RKO (cell line): Measurements from ENCODE around the gene GLI1.
"Not testable (repeated sequence)": the region's sequence is repeated elsewhere in the genome, so short reads cannot be mapped to it uniquely, and the experiment has no call there.

Source experiments
- DNase-seq: peaks from one replicate; pipeline ENCODE4 v3.0.0-alpha.2; 2016; ENCODE audit warnings: low spot score

Gene GLI1

GRCh38 chr12:57459750-57460467 is at the start of gene GLI1:
GLI1 (plus strand) TSS chr12:57459785; CDS start chr12:57463692, 3,907 bp downstream.
- peak; percentile 46 for DNase-seq

GRCh38 chr12:57410534-57410933 is 49.1 kb upstream of the GLI1 start:
- no peak for DNase-seq

DNA sequence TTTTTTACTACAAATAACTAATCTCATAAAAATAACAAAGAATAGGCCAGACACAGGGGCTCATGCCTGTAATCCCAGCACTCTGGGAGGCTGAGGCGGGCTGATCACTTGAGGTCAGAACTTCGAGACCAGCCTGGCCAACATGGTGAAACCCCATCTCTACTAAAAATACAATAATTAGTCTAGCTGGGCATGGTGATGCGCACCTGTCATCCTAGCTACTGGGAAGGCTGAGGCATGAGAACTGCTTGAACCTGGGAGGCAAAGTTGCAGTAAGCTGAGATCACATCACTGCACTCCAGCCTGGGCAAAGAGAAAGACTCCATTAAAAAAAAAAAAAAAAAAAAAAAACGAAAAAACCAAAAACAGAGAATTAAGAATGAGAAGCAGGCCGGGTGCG is 45.4 kb upstream of the GLI1 start:
- DNase-seq: not testable (repeated sequence)

DNA sequence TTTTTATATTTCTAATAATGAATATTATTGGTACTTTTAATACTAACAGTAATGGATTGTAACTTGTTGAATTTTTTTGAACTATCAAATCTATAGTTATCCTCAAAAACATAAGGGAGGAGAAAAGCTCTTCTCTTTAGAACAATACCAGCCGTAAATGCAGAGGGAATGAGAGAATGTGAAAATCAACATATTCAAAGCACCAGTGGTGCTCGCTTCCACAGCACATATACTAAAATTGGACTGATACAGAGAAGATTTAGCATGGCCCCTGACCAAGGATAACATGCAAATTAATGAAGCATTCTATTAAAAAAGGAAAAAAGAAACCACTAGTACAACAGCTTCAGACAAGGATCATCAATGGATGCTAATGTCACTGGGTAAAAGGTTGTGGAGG is 44.5 kb upstream of the GLI1 start:
- no peak for DNase-seq

- DNase-seq: peak; percentile 51
Observed at GRCh38 chr12:57416039-57416996, 43.3 kb upstream of the GLI1 start.

- no peak for DNase-seq
Observed at GRCh38 chr12:57418255-57418654, 41.3 kb upstream of the GLI1 start.

DNA sequence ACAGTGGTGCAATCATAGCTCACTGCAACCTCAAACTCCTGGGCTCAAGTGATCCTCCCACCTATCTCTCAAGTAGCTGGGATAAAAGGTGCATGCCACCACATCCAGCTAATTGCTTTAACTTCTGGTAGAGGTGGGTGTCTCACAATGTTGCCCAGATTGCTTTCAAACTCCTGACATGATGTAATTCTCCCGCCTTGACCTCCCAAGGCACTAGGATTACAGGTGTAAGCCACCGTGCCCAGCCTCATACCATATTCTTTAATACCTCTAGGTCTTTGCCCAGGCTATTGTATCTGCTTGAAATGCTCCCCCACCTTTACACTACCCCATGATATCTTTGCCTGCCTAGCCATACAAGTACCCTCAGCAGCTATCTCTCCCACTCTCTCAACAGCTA is 40.1 kb upstream of the GLI1 start:
- DNase-seq: no peak

- no peak for DNase-seq
Observed at GRCh38 chr12:57420482-57420881, 39.1 kb upstream of the GLI1 start.

GRCh38 chr12:57426948-57427347 is 32.6 kb upstream of the GLI1 start:
- DNase-seq: not testable (repeated sequence)

- DNase-seq: no peak
Observed at GRCh38 chr12:57428965-57429364, 30.6 kb upstream of the GLI1 start.

DNA sequence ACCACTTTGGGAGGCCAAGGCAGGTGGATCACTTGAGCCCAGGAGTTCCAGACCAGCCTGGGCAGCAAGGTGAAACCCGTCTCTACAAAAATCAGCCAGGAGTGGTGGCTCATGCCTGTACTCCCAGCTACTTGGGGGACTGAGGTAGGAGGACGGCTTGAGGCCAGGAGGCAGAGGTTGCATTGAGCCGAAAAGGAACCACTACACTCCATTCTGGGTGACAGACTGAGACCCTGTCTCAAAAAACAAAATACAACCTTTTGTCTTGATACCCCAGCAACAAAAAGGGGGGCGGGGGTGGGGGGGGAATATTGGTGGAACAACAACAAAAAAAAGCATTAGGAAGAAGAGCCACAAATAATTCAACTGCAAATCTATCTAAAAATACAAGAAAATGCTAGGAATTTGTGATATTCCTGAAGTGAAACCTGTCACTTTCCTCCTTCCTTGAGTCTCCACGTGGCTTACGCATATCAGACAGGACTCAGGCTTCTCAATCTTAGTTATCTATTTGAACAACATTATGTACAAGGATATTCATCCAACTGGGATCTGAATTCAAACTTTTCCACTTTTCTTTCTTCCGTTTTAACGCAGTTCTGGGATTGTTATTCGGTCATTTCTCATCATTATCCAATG is 30.0 kb upstream of the GLI1 start:
- peak; percentile 47 for DNase-seq

DNA sequence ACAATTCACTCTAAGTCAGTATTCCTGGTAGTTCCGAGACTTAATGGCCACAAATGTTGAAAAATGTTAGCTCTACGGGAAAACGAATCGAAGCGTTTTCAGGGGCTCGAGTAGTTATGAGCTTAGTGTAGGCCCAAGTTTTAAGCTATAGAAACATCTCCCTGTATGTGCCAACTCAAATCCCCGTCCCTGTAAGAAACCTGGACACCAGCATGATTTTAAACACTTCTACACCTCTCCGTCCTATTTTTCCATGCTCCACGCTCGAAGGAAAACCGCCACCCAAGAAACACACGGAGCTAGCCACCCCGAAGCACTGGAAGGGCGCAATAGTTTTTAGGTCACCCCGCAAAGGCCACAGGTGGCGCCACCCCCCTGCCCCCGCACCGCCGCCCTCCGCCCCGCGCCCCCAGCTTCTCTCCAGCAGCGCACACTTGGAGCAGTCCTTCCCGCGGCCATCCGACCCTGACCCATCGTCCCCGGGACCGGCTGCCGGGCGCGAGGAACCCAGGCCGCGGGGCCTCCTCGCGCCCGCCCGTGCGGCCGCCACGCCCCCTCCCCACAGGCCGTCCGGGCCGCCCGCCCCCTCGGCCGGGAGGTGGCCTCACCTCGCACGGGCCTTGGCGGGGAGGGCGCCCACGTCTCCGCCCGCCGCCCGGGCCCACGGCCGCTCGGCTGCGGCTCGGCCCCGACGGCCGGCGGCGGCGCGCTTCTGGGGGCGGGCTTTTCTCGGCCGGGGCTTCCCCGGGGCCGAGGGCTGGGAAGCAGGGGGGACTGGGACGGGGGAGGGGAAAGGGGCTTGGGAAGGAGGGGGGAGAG is 29.3 kb upstream of the GLI1 start:
- DNase-seq: peak; percentile 56

DNA sequence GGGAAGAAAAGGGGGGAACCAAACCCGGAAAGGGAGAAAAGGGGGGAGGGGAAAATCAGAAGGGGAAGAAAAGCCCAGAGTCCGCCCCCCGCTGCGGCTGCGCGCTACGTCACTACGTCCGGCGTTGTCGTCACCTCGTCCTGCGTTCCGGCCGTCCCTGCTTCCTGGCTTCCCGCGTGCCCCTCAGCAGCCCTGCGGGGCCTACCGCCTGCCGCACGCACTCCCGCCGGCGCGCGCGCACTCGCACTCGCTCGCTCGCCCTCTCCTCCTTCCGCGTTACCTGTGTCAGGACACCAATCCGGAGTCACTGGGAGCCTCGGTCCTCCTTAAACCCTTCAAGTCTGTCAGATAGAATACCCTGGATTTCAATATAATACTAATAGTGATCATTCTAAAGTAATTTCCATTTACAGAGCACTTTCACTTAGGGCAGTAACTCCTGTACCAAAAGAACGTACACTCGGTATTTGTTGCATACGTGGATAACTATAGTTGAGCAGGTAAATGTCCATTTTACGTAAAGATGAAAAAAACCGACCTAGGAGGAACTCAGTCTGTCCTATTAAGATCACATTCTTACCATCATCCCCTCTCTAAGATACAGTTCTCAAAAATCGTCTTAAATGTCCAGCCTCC is 28.5 kb upstream of the GLI1 start, which contains the start of gene R3HDM2:
Gene R3HDM2, minus strand, starts transcription at position 113 of the 636 bp plus-strand sequence. CDS start 120,615 bp downstream, outside the sequence.
- DNase-seq: peak; percentile 97

DNA sequence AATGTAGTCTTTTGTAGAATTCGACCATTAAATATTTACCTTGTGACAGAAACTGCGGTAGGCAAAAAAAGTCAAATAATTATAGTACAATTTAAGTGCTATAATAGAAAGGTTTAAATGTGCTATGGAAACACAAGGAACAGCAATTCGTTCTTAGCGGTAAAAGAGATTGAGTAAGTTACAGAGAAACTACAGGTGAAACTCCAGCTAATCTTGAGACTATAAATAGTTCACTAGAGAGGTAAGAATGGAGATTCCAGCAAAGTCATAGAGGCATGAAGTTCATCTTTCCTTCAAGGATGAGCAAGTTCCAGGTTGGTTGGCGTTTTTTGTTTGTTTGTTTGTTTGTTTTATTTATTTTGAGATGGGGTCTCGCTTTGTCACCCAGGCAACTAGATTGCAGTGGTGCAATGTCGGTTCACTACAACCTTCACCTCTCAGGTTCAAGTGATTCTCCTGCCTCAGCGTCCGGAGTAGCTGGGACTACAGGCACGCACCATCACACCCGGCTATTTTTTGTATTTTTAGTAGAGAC is 27.9 kb upstream of the GLI1 start:
- DNase-seq: no peak

DNA sequence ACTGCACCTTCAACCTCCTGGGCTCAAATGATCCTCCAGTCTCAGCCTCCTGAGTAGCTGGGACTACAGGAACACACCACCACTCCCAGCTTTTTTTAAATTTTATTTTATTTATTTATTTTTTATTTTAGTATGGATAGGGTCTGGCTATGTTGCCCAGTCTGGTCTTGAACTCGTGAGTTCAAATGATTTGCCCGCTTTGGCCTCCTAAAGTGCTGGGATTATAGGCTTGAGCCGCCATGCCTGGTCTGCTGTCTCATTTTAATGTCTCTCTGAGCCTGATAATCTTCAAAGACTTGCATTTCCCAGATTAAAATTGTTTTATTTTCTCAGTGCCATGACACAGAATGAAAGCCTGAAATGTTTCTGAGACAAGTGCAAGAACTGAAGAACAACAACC is 26.2 kb upstream of the GLI1 start:
- no peak for DNase-seq

DNA sequence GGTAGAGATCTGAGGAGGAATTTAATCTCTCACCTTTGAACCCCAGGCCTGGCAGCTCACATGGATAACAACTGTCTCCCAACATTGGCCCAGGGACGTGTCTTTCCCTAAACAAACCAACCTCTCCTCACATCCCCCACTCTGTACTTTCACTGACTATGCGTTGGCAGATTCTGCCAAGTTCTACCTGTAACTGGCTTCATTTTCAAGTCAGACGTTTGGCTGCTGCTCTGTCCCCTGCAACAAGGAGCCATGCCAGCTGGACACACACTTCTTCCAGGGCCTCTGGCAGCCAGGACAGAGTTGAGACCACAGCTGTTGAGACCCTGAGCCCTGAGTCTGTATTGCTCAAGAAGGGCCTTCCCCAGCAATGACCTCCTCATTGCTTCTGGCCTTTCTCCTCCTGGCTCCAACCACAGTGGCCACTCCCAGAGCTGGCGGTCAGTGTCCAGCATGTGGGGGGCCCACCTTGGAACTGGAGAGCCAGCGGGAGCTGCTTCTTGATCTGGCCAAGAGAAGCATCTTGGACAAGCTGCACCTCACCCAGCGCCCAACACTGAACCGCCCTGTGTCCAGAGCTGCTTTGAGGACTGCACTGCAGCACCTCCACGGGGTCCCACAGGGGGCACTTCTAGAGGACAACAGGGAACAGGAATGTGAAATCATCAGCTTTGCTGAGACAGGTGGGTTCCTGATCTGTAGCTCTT is 24.9 kb upstream of the GLI1 start, which contains the start of gene INHBC:
Gene INHBC, plus strand, starts transcription at position 268 of the 707 bp plus-strand sequence. Its CDS starts 103 bp downstream, at position 371.
- DNase-seq: no peak

DNA sequence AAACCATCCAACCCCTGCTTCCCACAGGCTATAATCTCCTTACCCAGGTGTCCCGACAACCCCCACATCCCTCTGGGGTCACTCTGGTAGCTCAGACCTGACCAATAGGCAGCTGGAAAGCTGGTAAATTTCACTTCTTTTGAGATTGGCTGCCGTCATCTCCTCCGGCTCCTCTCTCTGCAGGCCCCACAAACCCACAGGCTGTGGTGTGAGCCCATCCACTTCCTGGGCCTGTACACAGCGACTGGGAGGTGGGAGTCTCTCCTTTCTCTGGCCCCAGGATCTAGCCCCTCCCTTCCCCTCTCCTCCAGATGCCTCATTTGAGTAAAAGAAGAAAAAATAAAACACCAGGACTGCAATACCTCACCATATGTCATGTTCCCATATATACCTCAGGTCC is 24.3 kb upstream of the GLI1 start:
- DNase-seq: no peak

DNA sequence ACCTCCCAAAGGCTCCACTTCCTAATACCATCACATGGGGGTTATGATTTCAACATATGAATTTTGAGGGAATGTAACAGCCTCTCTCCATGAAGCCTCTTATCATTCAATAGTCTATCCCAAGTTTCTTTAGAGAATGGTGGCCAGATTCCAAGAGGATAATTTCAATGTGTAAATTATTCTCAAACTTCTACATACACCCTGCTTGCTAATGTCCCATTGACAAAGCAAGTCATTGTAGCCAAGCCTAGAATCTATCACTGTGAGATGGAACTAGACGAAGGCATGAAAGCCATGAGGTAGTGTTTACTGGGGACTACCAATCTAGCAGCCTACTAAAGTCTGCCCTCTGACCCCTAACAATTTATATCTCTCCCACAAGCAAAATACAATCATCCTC is 21.2 kb upstream of the GLI1 start:
- no peak for DNase-seq

DNA sequence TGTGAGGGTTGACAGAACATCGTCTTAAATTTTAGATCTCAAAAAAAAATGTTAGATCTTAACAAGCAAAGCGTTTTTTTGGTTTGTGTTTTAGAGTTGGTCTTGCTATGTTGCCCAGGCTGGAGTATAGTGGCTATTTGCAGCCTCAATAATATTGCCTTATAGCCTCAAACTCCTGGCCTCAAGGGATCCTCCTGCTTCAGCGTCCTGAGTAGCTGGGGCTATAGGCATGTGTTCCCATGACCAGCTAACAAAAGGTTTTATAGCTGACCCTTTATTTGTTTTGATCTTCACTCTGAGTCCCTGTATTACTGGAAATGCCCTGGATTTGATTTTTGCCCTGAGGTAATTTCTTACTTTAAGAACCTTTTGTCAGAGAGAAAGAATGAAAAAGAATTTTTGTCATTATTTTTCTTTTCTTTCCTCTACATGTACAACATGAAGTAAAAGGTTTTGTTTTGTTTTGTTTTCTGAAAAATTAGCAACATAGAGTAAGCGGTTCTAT is 19.8 kb upstream of the GLI1 start:
- no peak for DNase-seq

DNA sequence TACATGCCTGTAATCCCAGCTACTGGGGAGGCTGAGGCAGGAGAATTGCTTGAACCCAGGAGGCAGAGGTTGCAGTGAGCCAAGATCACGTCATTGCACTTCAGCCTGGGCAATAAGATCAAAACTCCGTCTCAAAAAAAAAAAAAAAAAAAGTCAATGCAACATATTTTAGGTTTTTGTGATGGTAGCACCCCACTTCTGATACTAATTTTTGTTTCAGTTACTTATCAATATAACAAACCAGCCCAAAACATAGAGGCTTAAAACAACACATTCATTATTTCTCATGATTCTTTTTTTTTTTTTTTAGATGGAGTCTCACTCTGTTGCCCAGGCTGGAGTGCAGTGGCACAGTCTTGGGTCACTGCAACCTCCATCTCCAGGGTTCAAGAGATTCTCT is 18.2 kb upstream of the GLI1 start:
- not testable (repeated sequence) for DNase-seq
